GM19467 (cell line): ENCODE data around the gene RNF40.
"Not testable (repeated sequence)": the region's sequence is repeated elsewhere in the genome, so short reads cannot be mapped to it uniquely, and the experiment has no call there.

ENCODE experiments used
- ATAC-seq: cut with Tn5 transposase; IDR thresholded peaks from one replicate; pipeline ENCODE4 v1.9.1; 2021; ENCODE audit warnings: mild to moderate bottlenecking, moderate library complexity; ENCODE audit not compliant: unreplicated experiment

The RNF40 gene

DNA sequence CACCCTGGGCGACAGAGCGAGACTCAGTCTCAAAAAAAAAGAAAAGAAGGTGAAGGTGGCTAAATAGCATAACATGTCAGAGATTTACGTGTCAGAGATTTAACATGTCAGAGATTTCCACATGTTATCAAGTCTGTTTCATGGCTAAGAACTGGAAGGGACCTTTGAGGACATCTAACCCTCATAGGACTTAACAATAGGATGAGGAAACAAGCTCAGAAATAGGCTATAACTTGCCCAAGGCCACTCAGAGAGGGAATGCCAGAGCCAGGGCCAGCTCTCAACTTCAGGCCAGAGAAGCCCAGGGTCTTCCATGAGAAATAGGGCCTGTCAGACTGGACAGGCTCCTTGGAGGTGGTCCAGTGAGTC, 51.7 kb downstream of the RNF40 start:
- ATAC-seq, result no peak

DNA sequence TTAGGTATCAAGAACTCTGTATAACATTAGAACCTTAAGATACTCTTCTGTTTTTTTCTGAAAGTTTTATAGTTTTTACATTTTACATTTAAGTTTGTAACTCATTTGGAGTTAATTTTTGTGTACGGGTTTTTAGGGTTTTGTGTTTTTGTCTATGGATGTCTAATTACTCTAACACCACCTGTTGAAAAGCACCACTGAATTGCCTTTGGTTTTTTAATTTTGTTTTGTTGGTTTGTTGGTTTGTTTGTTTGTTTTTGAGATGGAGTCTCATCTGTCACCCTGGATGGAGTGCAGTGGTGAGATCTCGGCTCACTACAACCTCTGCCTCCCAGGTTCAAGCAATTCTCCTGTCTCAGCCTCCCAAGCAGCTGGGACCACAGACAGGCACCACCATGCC, 54.6 kb downstream of the RNF40 start:
- no peak for ATAC-seq

DNA sequence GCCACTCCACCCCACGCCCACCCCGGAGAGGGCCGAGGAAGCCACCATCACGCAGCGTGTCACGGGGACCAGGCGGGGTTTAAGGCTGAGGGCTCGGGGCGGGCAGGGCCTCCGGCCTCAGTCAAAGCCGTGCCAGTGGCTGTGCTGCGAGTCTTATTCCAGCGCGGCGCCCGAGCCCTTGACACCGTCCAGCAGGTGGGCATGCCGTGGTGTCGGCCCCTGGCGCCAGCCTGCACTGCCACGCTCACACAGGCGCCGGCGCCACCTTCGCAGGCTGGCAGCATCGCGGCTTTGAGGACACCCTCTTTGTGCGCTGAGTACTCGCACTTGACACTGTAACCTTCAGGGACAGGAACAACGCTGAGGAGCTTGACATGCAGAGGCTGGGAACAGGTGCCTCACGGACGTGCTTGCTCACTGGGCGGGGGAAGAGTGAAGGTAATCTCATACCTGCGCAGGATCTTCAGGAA, 58.9 kb downstream of the RNF40 start:
- ATAC-seq, result no peak

DNA sequence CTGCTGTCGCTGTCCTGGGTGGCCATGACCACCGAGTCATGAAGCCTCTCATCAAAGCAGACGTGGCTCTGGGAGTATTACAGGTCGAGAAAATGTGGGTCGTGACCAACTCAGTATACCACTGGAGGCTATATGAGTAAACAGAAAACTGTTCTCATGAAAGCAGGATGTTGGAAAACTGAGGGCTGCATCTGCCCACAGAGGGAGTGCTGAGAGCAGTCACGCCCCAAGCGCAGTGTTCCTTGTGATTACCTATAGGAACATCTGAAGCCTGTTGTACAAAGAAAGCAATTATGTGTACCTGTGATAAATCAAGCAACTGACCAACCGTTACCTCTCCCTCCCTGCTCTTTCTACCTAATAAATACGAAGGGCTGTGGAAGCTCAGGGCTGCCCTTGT, 59.3 kb downstream of the RNF40 start:
- not testable (repeated sequence) for ATAC-seq

DNA sequence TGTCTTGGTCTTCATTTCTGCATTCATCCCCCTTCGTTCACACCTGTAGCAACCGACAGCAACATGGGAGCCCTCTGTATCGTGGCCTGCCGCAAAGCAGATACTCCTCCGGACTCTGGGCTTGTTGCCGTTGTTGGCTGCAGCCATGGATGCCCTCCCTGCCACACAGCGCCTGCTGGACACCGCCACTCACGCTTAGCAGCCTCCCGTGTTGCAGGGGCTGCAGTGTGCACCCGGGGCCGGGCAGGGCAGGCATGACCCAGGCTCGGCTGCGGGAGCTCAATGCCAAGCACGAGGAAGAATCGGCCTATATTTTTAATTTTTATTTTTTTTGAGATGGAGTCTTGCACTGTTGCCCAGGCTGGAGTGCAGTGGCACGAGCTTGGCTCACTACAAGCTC, 59.8 kb downstream of the RNF40 start:
- no peak for ATAC-seq
